COLO668 (cell line): Measurements from ENCODE around the gene HUS1B.
"Not testable (repeated sequence)": the region's sequence is repeated elsewhere in the genome, so short reads cannot be mapped to it uniquely, and the experiment has no call there.

Experiments used
- DNase-seq: peaks from one replicate; lab custom pipeline; 2025; ENCODE audit not compliant: unreplicated experiment; lab: John Stamatoyannopoulos, UW

Gene HUS1B

GRCh38 chr6:679282-679681 lies 22.4 kb upstream of the HUS1B start:
- no peak for DNase-seq

GRCh38 chr6:678520-678919 lies 21.6 kb upstream of the HUS1B start:
- no peak for DNase-seq

GRCh38 chr6:677919-678318 lies 21.0 kb upstream of the HUS1B start:
- DNase-seq, result no peak

GRCh38 chr6:674956-675355 lies 18.1 kb upstream of the HUS1B start:
- no peak for DNase-seq

- no peak for DNase-seq
Observed at GRCh38 chr6:674406-674805, 17.5 kb upstream of the HUS1B start.

GRCh38 chr6:667253-667927 lies 10.5 kb upstream of the HUS1B start:
- no peak for DNase-seq

GRCh38 chr6:665403-666267 lies 8.7 kb upstream of the HUS1B start:
- no peak for DNase-seq

GRCh38 chr6:663788-664187 lies 6.9 kb upstream of the HUS1B start:
- DNase-seq, result not testable (repeated sequence)

- no peak for DNase-seq
Observed at GRCh38 chr6:659716-660581, 3.0 kb upstream of the HUS1B start.

GRCh38 chr6:658244-658643 lies 1.3 kb upstream of the HUS1B start:
- DNase-seq, result no peak

GRCh38 chr6:657743-658142 lies 843 bp upstream of the HUS1B start:
- no peak for DNase-seq

GRCh38 chr6:654136-654535 lies 2.8 kb downstream of the HUS1B start:
- DNase-seq, result no peak

GRCh38 chr6:652865-653264 lies 4.0 kb downstream of the HUS1B start:
- DNase-seq, result no peak

GRCh38 chr6:650098-650497 lies 6.8 kb downstream of the HUS1B start:
- DNase-seq, result no peak

- DNase-seq, result no peak
Observed at GRCh38 chr6:642805-643204, 14.1 kb downstream of the HUS1B start.

- DNase-seq, result no peak
Observed at GRCh38 chr6:641225-641985, 15.5 kb downstream of the HUS1B start.

GRCh38 chr6:636488-636887 lies 20.4 kb downstream of the HUS1B start:
- DNase-seq, result no peak

GRCh38 chr6:635233-635632 lies 21.7 kb downstream of the HUS1B start:
- DNase-seq, result no peak

GRCh38 chr6:633611-634010 lies 23.3 kb downstream of the HUS1B start:
- DNase-seq, result no peak

- no peak for DNase-seq
Observed at GRCh38 chr6:628766-629165, 28.1 kb downstream of the HUS1B start.

GRCh38 chr6:626236-626635 lies 30.7 kb downstream of the HUS1B start:
- DNase-seq, result no peak
